HG02943 (cell line): ENCODE data around the gene MKI67.

Experiments
- ATAC-seq: cut with Tn5 transposase; IDR thresholded peaks from one replicate; pipeline ENCODE4 v1.9.1; 2021; ENCODE audit warnings: mild to moderate bottlenecking, low read depth, moderate library complexity; ENCODE audit not compliant: unreplicated experiment

The MKI67 gene

GRCh38 chr10:128056303-128057050 lies 69.7 kb downstream of the MKI67 start:
- no peak for ATAC-seq

- no peak for ATAC-seq
Observed at GRCh38 chr10:128055061-128055868, 71.0 kb downstream of the MKI67 start.

GRCh38 chr10:128054163-128054970 lies 71.9 kb downstream of the MKI67 start:
- no peak for ATAC-seq

- no peak for ATAC-seq
Observed at GRCh38 chr10:128053356-128053755, 72.9 kb downstream of the MKI67 start.

GRCh38 chr10:128052696-128053095 lies 73.5 kb downstream of the MKI67 start:
- no peak for ATAC-seq

GRCh38 chr10:128051548-128051947 lies 74.7 kb downstream of the MKI67 start:
- no peak for ATAC-seq

- no peak for ATAC-seq
Observed at GRCh38 chr10:128050936-128051335, 75.3 kb downstream of the MKI67 start.

- ATAC-seq, result no peak
Observed at GRCh38 chr10:128050121-128050516, 76.1 kb downstream of the MKI67 start.

- no peak for ATAC-seq
Observed at GRCh38 chr10:128049226-128050120, 76.8 kb downstream of the MKI67 start.

- no peak for ATAC-seq
Observed at GRCh38 chr10:128048819-128049210, 77.4 kb downstream of the MKI67 start.

- peak; percentile 16 for ATAC-seq
Observed at GRCh38 chr10:128047991-128048818, 78.0 kb downstream of the MKI67 start.

GRCh38 chr10:128047351-128047750 lies 78.9 kb downstream of the MKI67 start:
- peak; percentile 99 for ATAC-seq

GRCh38 chr10:128046953-128047290 lies 79.3 kb downstream of the MKI67 start:
- ATAC-seq, result no peak
